ENCODE results near the gene RAPGEF2. TPM values are rescaled to one million over a fixed set of nuclear protein-coding genes. Genes with fewer than 3 reads are reported as not detected.

The RAPGEF2 gene
- total RNA-seq, 1 donor from 2014 or later: 46.7 TPM

GRCh38 chr4:159297091-159297490 lies 194.2 kb downstream of the RAPGEF2 start:
- Mint-ChIP-seq H3K4me1 (peaks cover 16% of the 10 kb centered on the region), H3K9me3 (no peaks in the 10 kb centered on the region), H3K4me3 (no peak overlapping the region), H3K27ac (no peak overlapping the region), H3K36me3 (no peaks in the 10 kb centered on the region), H3K27me3 (ENCODE audit: low read depth) (no peaks in the 10 kb centered on the region)
- TF ChIP-seq CTCF (IDR thresholded peaks at IDR 0.05; ENCODE audit: unreplicated experiment): no peak
- no peak for DNase-seq (ENCODE audit: low spot score in 2 of 2, unreplicated experiment in 2 of 2)

- H3K4me3 Mint-ChIP-seq: no peak overlapping the region
- H3K4me1 Mint-ChIP-seq: peaks cover 12% of the 10 kb centered on the region
- no peaks in the 10 kb centered on the region for H3K9me3 Mint-ChIP-seq
- no peaks in the 10 kb centered on the region for H3K36me3 Mint-ChIP-seq
- no peak for TF ChIP-seq CTCF (IDR thresholded peaks at IDR 0.05; ENCODE audit: unreplicated experiment)
- H3K27ac Mint-ChIP-seq: peak overlapping the region; percentile 70
- no peaks in the 10 kb centered on the region for H3K27me3 Mint-ChIP-seq (ENCODE audit: low read depth)
- DNase-seq (ENCODE audit: low spot score in 2 of 2, unreplicated experiment in 2 of 2): no peak
Observed at GRCh38 chr4:159298502-159298901, 195.6 kb downstream of the RAPGEF2 start.

GRCh38 chr4:159303435-159303834 lies 200.6 kb downstream of the RAPGEF2 start:
- no peak for TF ChIP-seq CTCF (IDR thresholded peaks at IDR 0.05; ENCODE audit: unreplicated experiment)
- H3K4me1 Mint-ChIP-seq: peaks cover 5% of the 10 kb centered on the region

GRCh38 chr4:159305129-159305528 lies 202.2 kb downstream of the RAPGEF2 start:
- no peak for TF ChIP-seq CTCF (IDR thresholded peaks at IDR 0.05; ENCODE audit: unreplicated experiment)
- Mint-ChIP-seq H3K4me1 (peaks cover 1% of the 10 kb centered on the region), H3K9me3 (peaks cover 19% of the 10 kb centered on the region), H3K4me3 (no peak overlapping the region), H3K27me3 (ENCODE audit: low read depth) (no peaks in the 10 kb centered on the region), H3K36me3 (peaks cover 22% of the 10 kb centered on the region), H3K27ac (no peak overlapping the region)
- no peak for DNase-seq (ENCODE audit: low spot score in 2 of 2, unreplicated experiment in 2 of 2)

More at GRCh38 chr4:159303435-159303834, 200.6 kb downstream of the RAPGEF2 start:
- no peak for DNase-seq (ENCODE audit: low spot score in 2 of 2, unreplicated experiment in 2 of 2)
- no peak overlapping the region for H3K27ac Mint-ChIP-seq
- H3K36me3 Mint-ChIP-seq: peaks cover 22% of the 10 kb centered on the region
- H3K27me3 Mint-ChIP-seq (ENCODE audit: low read depth): no peaks in the 10 kb centered on the region
- peaks cover 19% of the 10 kb centered on the region for H3K9me3 Mint-ChIP-seq
- no peak overlapping the region for H3K4me3 Mint-ChIP-seq

GRCh38 chr4:159307929-159308328 lies 205.1 kb downstream of the RAPGEF2 start:
- no peak for TF ChIP-seq CTCF (IDR thresholded peaks at IDR 0.05; ENCODE audit: unreplicated experiment)
- H3K27me3 Mint-ChIP-seq (ENCODE audit: low read depth): no peaks in the 10 kb centered on the region
- peaks cover 19% of the 10 kb centered on the region for H3K9me3 Mint-ChIP-seq
- no peak overlapping the region for H3K4me3 Mint-ChIP-seq
- peaks cover 22% of the 10 kb centered on the region for H3K36me3 Mint-ChIP-seq
- no peak for DNase-seq (ENCODE audit: low spot score in 2 of 2, unreplicated experiment in 2 of 2)
- H3K4me1 Mint-ChIP-seq: peaks cover 1% of the 10 kb centered on the region
- H3K27ac Mint-ChIP-seq: no peak overlapping the region

All from mesothelial cell of epicardium (in vitro differentiated cells).